Omental fat pad (tissue), 4 donors: ENCODE measurements around the gene TVP23A. TPM values are rescaled to one million over a fixed set of nuclear protein-coding genes. Genes with fewer than 3 reads are reported as not detected.
"Not testable (repeated sequence)": the region's sequence is repeated elsewhere in the genome, so short reads cannot be mapped to it uniquely, and the experiment has no call there.

Source experiments
- ATAC-seq: fragments of 150-250 bp; one replicate; pipeline ENCODE4 v1.9.1; 2016; ENCODE audit warnings: mild to moderate bottlenecking, moderate library complexity; ENCODE audit not compliant: low FRiP score
- DNase-seq: peaks from one replicate; pipeline ENCODE4 v3.0.0-alpha.2; 2019; ENCODE audit warnings: low spot score
- total RNA-seq, 4 donors: library from RNA; depleted of rRNA; stranded (reverse); fragments of >200 nt; gene quantifications; one replicate each; pipeline ENCODE4 v1.1.0, GENCODE V29; 2016
- TF ChIP-seq, protein P1 (sequence below), 3 donors: fragments of 450-650 bp; IDR thresholded peaks; one replicate each; pipeline ENCODE4 v1.5.1; 2016 to 2017; ENCODE audit warnings: antibody characterized with exemption in 3 of 3, mild to moderate bottlenecking in 3 of 3, moderate library complexity in 2 of 3

The TVP23A gene
- total RNA-seq, 4 donors from 2014 or later: 0.25 to 1.5 (median 0.84) TPM

DNA sequence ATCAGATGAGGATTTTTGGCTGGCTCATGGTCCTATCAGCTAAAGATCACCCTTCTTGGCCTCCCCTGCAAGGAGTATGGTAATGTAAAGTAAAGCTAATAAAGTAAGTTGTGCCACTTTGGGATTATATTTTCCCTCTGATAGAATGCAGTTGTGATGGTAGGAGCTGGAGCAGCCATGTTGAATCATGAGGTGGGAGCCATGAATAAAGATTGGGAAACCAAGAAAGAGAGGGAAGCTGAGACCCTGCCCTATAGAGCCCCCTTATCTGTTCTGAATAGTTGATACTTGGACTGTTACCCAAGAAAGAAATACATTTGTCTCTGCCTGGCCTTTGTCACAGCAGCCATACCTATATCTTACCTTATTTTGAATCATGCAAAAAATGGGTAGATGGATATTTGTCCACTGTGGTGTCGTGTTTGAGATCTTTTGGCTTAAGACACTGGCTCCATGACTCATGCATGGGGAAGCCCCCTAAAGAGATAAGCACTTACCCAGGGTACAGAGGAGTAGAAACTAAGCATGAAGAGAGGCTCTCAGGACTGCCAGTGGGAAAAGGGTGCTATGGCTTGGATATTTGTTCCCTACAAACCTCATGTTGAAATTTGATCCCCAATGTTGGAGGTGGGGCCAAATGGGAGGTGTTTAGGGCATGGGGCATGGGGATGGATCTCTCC is 17.7 kb upstream of the TVP23A start:
- no peak for DNase-seq
- ATAC-seq: no peak
- TF ChIP-seq, protein P1, sequence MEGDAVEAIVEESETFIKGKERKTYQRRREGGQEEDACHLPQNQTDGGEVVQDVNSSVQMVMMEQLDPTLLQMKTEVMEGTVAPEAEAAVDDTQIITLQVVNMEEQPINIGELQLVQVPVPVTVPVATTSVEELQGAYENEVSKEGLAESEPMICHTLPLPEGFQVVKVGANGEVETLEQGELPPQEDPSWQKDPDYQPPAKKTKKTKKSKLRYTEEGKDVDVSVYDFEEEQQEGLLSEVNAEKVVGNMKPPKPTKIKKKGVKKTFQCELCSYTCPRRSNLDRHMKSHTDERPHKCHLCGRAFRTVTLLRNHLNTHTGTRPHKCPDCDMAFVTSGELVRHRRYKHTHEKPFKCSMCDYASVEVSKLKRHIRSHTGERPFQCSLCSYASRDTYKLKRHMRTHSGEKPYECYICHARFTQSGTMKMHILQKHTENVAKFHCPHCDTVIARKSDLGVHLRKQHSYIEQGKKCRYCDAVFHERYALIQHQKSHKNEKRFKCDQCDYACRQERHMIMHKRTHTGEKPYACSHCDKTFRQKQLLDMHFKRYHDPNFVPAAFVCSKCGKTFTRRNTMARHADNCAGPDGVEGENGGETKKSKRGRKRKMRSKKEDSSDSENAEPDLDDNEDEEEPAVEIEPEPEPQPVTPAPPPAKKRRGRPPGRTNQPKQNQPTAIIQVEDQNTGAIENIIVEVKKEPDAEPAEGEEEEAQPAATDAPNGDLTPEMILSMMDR (IDR thresholded peaks at IDR 0.05): no peak

DNA sequence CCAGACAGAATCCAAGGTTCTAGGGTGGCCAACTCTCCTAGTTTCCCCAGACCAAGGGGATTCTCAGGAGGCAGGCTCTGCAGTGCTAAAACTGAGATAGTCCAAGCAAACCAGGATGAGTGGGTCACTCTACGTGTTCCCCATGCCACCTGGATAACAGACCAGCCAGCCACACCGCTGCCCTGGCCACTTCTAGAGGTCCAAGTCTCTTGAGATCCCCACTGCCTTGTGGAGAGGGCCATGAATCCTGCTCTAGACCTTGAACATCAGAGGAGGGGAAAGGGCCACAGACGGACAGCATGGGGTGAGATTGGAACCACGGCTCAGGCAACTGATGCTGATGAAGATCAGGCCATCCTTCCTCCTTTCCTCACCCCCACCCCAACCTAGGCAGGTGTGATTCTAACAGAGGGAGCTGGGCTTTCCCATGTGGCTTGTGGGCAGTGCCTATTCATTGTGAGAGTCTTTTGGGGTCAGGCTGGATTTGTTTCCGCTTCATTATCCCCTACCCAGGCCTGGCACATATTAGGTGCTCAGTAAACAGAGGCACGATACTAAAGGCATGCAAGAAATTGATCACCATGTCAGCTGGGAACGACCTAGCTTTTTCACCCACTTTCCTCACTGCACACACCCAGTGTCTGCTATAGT is 16.8 kb upstream of the TVP23A start:
- DNase-seq (no peak), ATAC-seq (no peak)
- TF ChIP-seq, protein P1 (IDR thresholded peaks at IDR 0.05): no peak

DNA sequence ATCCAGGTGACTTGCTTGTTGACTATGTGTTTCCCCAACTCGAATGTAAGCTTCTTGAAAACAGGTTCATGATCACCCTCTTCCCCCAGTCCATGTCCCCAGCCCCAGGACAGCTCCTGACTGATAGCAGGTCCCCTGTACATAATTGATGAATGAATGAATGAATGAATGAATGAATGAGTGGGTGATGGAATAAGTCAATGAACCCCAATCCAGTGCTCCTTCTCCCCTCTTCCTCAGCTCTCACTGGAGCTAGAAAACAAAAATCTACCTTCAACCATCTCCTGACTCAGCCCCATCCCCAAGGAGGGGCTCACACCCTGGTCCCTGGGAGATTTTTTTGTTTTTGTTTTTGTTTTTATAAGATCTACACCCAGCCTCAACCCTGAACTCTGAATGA is 16.2 kb upstream of the TVP23A start:
- no peak for DNase-seq
- ATAC-seq: no peak
- TF ChIP-seq, protein P1 (IDR thresholded peaks at IDR 0.05): no peak

DNA sequence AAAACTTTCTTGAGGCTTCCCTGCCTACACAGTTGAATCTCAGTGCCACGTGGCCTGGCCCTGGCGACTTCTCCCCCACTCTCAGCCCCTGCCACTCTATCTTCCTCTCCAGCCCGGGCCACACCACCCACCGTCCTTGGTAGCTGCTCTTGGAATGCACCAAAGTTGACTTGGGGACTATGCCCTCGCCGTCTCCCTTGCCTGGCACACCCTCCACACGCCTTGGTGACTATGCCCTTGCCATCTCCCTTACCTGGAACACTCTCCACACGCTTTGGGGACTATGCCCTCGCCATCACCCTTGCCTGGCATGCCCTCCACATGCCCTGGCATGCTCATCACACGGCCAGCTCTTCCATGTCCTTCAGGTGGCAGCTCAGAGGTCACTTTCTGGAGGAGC is 15.5 kb upstream of the TVP23A start:
- DNase-seq (no peak), ATAC-seq (no peak)
- TF ChIP-seq, protein P1 (IDR thresholded peaks at IDR 0.05): no peak

DNA sequence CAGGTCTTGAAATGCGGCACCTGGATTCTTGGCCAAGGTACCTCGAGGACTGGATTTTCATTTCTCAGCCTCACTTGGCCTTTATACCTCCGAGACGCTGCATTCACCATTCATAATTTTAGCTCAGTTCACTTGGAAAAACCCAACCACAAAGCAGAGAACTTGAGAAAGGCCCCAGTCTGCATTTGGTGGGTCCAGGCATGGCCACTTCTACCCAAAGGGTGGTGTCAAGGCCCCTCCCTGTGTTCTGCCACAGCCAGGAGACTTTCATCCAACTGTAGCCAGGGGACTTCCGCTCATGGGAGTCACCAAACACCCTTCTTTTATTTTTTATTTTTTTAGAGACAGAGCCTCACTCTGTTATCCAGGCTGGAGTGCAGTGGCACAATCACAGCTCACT is 14.7 kb upstream of the TVP23A start:
- ATAC-seq: no peak
- TF ChIP-seq, protein P1 (IDR thresholded peaks at IDR 0.05): no peak

DNA sequence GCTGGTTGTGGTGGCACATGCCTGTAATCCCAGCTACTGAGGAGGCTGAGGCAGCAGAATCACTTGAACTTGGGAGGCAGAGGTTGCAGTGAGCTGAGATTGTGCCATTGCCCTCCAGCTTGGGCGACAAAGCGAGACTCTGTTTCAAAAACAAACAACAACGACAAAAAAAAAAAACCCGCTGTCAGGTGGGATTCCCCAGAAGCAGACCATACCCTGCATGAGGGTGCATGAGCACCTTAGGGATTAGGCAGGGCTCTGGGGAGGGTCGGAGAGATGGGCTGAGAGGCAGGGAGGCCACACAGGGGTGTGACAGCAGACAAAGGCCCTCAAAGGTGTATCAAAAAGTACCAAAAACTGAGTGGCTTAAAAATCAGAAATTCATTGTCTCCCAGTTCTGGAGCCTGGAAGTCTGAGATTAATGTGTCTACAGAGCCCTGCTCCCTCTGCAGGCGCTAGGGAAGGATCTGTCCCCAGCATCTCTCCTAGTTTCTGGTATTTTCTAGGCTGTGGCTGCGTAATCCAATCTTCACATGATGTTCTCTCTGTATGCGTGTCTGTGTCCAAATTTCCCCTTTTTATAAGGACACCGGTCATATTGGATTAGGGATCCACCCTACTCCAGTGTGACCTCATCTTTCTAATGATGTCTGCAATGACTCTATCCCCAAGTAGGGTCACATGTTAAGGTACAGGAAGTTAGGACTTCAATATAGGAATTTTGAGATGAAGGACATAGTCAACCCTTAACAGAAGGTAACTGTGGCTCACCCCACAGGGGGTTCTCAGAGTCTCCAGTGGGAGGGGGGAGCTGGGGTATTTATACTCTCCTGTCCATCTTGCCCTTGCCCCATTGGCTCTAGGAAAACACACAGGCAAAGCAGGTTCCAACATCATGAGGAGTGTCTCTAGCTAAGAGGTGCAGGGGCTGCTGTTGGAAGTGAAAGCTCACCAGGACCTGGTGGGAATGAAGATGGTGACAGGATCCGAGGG is 13.6 kb upstream of the TVP23A start:
- TF ChIP-seq, protein P1 (IDR thresholded peaks at IDR 0.05): no peak
- DNase-seq (no peak), ATAC-seq (no peak)

More for the DNA sequence above, 14.7 kb upstream of the TVP23A start:
- DNase-seq: no peak

DNA sequence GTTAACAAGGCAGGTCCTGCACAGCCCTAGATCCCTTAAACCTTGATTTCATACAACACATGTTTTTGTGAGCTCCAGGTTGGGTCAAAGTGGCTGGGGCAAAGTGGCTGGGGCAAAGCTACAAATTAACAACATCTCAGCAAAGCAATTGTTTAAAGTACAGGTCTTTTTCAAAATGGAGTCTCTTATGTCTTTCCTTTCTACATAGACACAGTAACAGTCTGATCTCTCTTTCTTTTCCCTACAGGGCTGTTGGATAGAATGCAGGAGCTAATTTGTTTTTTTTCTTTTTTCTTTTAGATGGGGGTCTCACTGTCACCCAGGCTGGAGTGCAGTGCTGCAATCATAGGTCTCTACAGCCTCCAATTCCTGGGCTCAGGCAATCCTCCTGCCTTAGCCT is 11.6 kb upstream of the TVP23A start:
- not testable (repeated sequence) for DNase-seq, ATAC-seq

DNA sequence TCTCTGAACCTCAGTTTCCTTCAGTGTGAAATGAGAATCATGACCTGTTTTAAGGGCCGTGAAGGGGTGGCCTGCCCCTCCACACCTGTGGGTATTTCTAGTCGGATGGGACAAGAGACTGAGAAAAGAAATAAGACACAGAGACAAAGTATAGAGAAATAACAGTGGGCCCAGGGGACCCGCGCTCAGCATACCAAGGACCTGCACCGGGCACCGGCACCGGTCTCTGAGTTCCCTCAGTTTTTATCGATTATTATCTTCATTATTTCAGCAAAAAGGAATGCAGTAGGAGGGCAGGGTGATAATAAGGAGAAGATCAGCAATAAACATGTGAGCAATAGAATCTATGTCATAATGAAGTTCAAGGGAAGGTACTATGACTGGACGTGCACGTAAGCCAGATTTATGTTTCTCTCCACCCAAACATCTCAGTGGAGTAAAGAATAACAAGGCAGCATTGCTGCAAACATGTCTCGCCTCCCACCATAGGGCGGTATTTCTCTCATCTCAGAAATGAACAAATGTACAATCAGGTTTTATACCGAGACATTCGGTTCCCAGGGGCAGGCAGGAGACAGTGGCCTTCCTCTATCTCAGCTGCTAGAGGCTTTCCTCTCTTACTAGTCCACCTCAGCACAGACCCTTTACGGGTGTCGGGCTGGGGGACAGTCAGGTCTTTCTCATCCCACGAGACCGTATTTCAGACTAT is 10.9 kb upstream of the TVP23A start:
- ATAC-seq, DNase-seq: not testable (repeated sequence)
